ENCODE measurements around the gene HIF3A.

DNA sequence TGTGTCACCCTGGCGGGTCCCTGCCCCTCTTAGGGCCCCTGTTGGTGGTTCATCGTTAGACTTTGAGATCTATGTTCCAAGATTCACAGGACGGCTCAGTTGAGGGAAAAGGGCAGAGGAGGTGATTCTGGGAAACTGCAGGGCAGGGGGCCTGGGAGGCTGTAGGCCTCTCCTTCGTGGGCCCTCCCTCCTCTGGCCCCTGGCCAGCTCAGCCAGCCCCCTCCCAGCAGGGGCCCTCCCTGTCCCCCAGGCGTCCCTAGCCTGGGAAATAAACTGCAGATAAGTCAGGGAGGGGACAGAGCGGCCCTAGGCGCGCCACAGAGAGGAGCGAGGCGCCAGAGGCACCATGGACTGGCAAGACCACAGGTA lies 6.5 kb downstream of the HIF3A start:
- no peak for TF ChIP-seq ZBTB49 (CRISPR knock-in tag; IDR thresholded peaks at IDR 0.05; ENCODE audit: borderline replicate concordance)
- TF ChIP-seq RCOR1 (IDR thresholded peaks at IDR 0.05; ENCODE audit: borderline replicate concordance in 1 of 2, low read depth in 2 of 2, low read length in 2 of 2): no peak
- TF ChIP-seq MAFK (IDR thresholded peaks at IDR 0.05; ENCODE audit: low read length): no peak
- TF ChIP-seq, protein P1, sequence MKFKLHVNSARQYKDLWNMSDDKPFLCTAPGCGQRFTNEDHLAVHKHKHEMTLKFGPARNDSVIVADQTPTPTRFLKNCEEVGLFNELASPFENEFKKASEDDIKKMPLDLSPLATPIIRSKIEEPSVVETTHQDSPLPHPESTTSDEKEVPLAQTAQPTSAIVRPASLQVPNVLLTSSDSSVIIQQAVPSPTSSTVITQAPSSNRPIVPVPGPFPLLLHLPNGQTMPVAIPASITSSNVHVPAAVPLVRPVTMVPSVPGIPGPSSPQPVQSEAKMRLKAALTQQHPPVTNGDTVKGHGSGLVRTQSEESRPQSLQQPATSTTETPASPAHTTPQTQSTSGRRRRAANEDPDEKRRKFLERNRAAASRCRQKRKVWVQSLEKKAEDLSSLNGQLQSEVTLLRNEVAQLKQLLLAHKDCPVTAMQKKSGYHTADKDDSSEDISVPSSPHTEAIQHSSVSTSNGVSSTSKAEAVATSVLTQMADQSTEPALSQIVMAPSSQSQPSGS (CRISPR knock-in tag; IDR thresholded peaks at IDR 0.05): no peak
- TF ChIP-seq CTCF (IDR thresholded peaks at IDR 0.05 in 2 of 3, conservative IDR thresholded peaks at IDR 0.05 in 1 of 3; ENCODE audit: insufficient read depth in 2 of 3, low read depth in 1 of 3, low read length in 3 of 3): no peak
- no peak for TF ChIP-seq FUS (optimal IDR thresholded peaks at IDR 0.05; ENCODE audit: low read depth, low read length)
- TF ChIP-seq FOS (IDR thresholded peaks at IDR 0.05; ENCODE audit: extremely low read depth, insufficient read length): no peak
- no peak for TF ChIP-seq ZKSCAN1 (IDR thresholded peaks at IDR 0.05; ENCODE audit: low read depth, low read length)
- no peak for TF ChIP-seq HDAC2 (IDR thresholded peaks at IDR 0.05)
- TF ChIP-seq MXD1 (CRISPR knock-in tag; IDR thresholded peaks at IDR 0.05; ENCODE audit: borderline replicate concordance, poor library complexity, severe bottlenecking): no peak
- no peak for TF ChIP-seq EZH2 (IDR thresholded peaks at IDR 0.05; ENCODE audit: borderline replicate concordance, low read depth, low read length)
